ENCODE data around the gene RNF223. TPM values are rescaled to one million over a fixed set of nuclear protein-coding genes. Genes with fewer than 3 reads are reported as not detected.

The RNF223 gene
- total and polyA plus RNA-seq, 2 of the 8 experiments (the other 6 are each of a cell fraction or from before 2014, with no cell fraction given): not detected

DNA sequence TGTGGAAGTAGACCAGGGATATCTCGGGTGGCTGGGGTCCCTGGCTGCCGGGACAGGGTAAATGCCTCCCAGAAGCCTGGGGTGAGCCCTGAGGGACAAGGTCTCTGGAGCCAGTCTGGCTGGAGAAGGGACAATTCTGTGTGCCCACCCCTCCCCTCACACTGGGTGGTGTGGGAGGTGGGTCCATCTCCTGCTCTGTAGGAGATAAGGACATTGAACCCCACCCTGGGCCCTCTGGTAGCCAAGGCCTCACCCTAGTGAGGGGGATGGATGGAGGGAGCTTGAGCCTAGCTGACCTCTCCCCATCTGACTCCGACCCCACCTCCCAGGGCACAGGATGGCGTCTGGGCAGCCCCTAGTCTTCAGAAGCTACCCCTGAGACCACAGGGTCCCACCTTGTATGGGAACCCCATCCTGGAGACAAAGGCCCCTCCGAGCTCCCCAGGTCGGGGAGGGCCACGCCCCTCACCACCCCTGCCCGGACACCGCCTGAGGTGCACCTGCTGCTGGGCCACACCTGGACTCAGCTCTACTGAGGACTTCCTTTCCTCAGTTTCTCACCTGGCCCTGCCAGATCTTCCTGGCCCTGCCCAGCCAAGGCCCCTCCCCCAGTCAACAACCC, 49.8 kb downstream of the RNF223 start:
- H4K8ac ChIP-seq (ENCODE audit: extremely low read depth, insufficient read depth, low read length): 0 out of 2 replicates have a peak overlapping the region, but pooled peaks have one; percentile 82
- no peak overlapping the region for H3K23ac ChIP-seq (ENCODE audit: insufficient read length)
- H3K79me2 ChIP-seq (ENCODE audit: control insufficient read depth in 1 of 2, insufficient read depth in 2 of 2, low read length in 2 of 2): peaks cover 0 to 13% of the 10 kb centered on the region in 2 experiments; a peak in 1 of 4 replicates
- H3K79me1 ChIP-seq (ENCODE audit: low read depth, low read length): peaks cover 16% of the 10 kb centered on the region
- peak overlapping the region; percentile 98 for H2BK20ac ChIP-seq (ENCODE audit: low read length)
- DNase-seq (ENCODE audit: low read depth in 1 of 2, low spot score in 2 of 2): no peak
- peaks cover 6 to 19% of the 10 kb centered on the region in 2 experiments for H4K20me1 ChIP-seq (replicated peaks in 1 of 2; ENCODE audit: control insufficient read depth in 1 of 2, insufficient read depth in 2 of 2, low read length in 2 of 2)
- H2AFZ ChIP-seq (ENCODE audit: low read length): no peak overlapping the region
- peak overlapping the region; percentile 96; the same call in 1 of the 2 replicates for H2BK5ac ChIP-seq (ENCODE audit: low read depth, low read length)
- ChIA-PET POLR2A (ENCODE audit: partially characterized antibody) (interaction anchor here (1.0 to 14.9 kb wide), 14 partner anchors 8 to 207 kb away, joined by 3 to 245 read pairs (median 6); partner anchors contain the start of genes HES4, ISG15 and SDF4), CTCF (ENCODE audit: partially characterized antibody) (interaction anchor here (0.8 to 4.2 kb wide), 6 partner anchors 8 to 80 kb away, joined by 3 to 20 read pairs (median 8); partner anchors contain the start of gene ISG15)
- H3K23me2 ChIP-seq (ENCODE audit: low read depth, low read length): peaks cover 8% of the 10 kb centered on the region; the same call in 1 of the 2 replicates
- H3K36me3 ChIP-seq (ENCODE audit: control insufficient read depth in 2 of 4, insufficient read depth in 4 of 4, low read length in 3 of 4): peaks cover 0 to 24% (median 5%) of the 10 kb centered on the region in 4 experiments; a peak in 4 of 8 replicates
- no peak overlapping the region for H3K9ac ChIP-seq (replicated peaks in 1 of 4; ENCODE audit: extremely low read depth in 1 of 4, low read depth in 3 of 4, low read length in 3 of 4)
- peaks cover 2 to 57% (median 38%) of the 10 kb centered on the region in 4 experiments for H3K4me1 ChIP-seq (replicated peaks in 1 of 4; ENCODE audit: control insufficient read depth in 3 of 4, insufficient read depth in 4 of 4, low read length in 3 of 4)
- no peak overlapping the region for H3K56ac ChIP-seq (replicated peaks; ENCODE audit: insufficient read length, low read depth, low read length)
- H4K91ac ChIP-seq (replicated peaks; ENCODE audit: insufficient read length, low read length): peak overlapping the region; percentile 98
- H3K4ac ChIP-seq (replicated peaks; ENCODE audit: insufficient read length, low read depth, low read length): peak overlapping the region; percentile 63
- no peaks in the 10 kb centered on the region for H3K9me3 ChIP-seq (ENCODE audit: insufficient read depth in 2 of 2, low read depth in 1 of 2, low read length in 1 of 2)
- peak overlapping the region; percentile 99 for H2BK12ac ChIP-seq (ENCODE audit: low read depth, low read length)
- H3K27me3 ChIP-seq (replicated peaks in 1 of 4; ENCODE audit: control insufficient read depth in 3 of 4, extremely low read depth in 1 of 4, insufficient read depth in 3 of 4, low read length in 3 of 4): no peaks in the 10 kb centered on the region
- TF ChIP-seq POLR2A (IDR thresholded peaks at IDR 0.05; ENCODE audit: control extremely low read depth in 1 of 2, low read depth in 2 of 2, low read length in 2 of 2) (peak in 1 of 2 experiments; percentile 44; a peak in 1 of 3 replicates), ASH2L (IDR thresholded peaks at IDR 0.05; ENCODE audit: low read length) (peak; percentile 32), FOSL1 (IDR thresholded peaks at IDR 0.05; ENCODE audit: insufficient read depth, low read depth, low read length) (no peak)
- WGBS, 2 experiments (ENCODE audit: extremely low coverage in 1 of 2, insufficient coverage in 1 of 2, insufficient read length in 1 of 2, insufficient replicate concordance in 2 of 2, low coverage in 1 of 2, low lambda C conversion rate in 2 of 2, missing lambda C conversion rate in 1 of 2): 67% methylated on average over 8 of the region's 9 CpGs; no CpG with 5 or more reads in 1 of the 2 experiments
- H4K5ac ChIP-seq (ENCODE audit: insufficient read length, low read depth, low read length): peak overlapping the region; percentile 53
- H3K14ac ChIP-seq (ENCODE audit: insufficient read length): no peak overlapping the region
- H2BK15ac ChIP-seq (ENCODE audit: low read length): peak overlapping the region; percentile 88; the same call in 1 of the 2 replicates
- peak overlapping the region; percentile 13 to 23; a peak in 2 of 4 replicates for H3K4me2 ChIP-seq (ENCODE audit: insufficient read depth in 1 of 2, low read depth in 2 of 2, low read length in 2 of 2)
- H3K4me3 ChIP-seq (ENCODE audit: extremely low read depth in 1 of 4, insufficient read depth in 2 of 4, low read depth in 3 of 4, low read length in 4 of 4): no peak overlapping the region
- H3K18ac ChIP-seq (ENCODE audit: extremely low read depth, low read length): peak overlapping the region; percentile 99
- peak overlapping the region; percentile 20; the same call in 1 of the 2 replicates for H3K27ac ChIP-seq (ENCODE audit: low read depth, low read length)
- no peak for FAIRE-seq
- peak overlapping the region; percentile 99 for H2AK5ac ChIP-seq (ENCODE audit: low read depth, low read length)
- no peak overlapping the region for H2BK120ac ChIP-seq (replicated peaks; ENCODE audit: low read depth, low read length)

Data from H1 (cell line).